GM12801 (cell line): ENCODE results near the gene CNTN5.

ENCODE experiments used
- CTCF ChIP-seq: IDR thresholded peaks from one replicate; pipeline ENCODE4 v1.5.1; 2011; ENCODE audit warnings: control low read depth; ENCODE audit not compliant: insufficient read length; ENCODE audit errors: extremely low read depth

CNTN5 gene

GRCh38 chr11:100068116-100068515 is 1047.4 kb downstream of the CNTN5 start:
- TF ChIP-seq CTCF: no peak

GRCh38 chr11:100072131-100072530 is 1051.4 kb downstream of the CNTN5 start:
- no peak for TF ChIP-seq CTCF

GRCh38 chr11:100080381-100080780 is 1059.6 kb downstream of the CNTN5 start:
- TF ChIP-seq CTCF: no peak

- TF ChIP-seq CTCF: no peak
Observed at GRCh38 chr11:100080821-100081220, 1060.1 kb downstream of the CNTN5 start.

GRCh38 chr11:100093698-100094097 is 1072.9 kb downstream of the CNTN5 start:
- no peak for TF ChIP-seq CTCF

GRCh38 chr11:100094121-100094865 is 1073.5 kb downstream of the CNTN5 start:
- no peak for TF ChIP-seq CTCF

GRCh38 chr11:100095809-100096208 is 1075.1 kb downstream of the CNTN5 start:
- TF ChIP-seq CTCF: no peak
